GM13977 (cell line): ENCODE measurements around the gene TXNDC11.

Source experiments
- DNase-seq: peaks from one replicate; pipeline ENCODE4 v3.0.0; 2012; ENCODE audit warnings: low spot score
- in situ Hi-C: fragments of 300-500 bp; cut with MboI; formaldehyde crosslinking; loops from one replicate; pipeline ENCODE4 v1.12.0; 2022; ENCODE audit warnings: low sequenced_read_pairs, low pct_unique_long_range_greater_than_20kb, mixed read lengths, inconsistent platforms; ENCODE audit not compliant: unreplicated experiment
- TF ChIP-seq, protein P1 (sequence below): IDR thresholded peaks from 2 replicates; pipeline ENCODE4 v1.5.1; 2012; ENCODE audit warnings: mild to moderate bottlenecking, control low read depth; ENCODE audit not compliant: insufficient read depth; ENCODE audit errors: extremely low read depth, missing control alignments

TXNDC11 gene

DNA sequence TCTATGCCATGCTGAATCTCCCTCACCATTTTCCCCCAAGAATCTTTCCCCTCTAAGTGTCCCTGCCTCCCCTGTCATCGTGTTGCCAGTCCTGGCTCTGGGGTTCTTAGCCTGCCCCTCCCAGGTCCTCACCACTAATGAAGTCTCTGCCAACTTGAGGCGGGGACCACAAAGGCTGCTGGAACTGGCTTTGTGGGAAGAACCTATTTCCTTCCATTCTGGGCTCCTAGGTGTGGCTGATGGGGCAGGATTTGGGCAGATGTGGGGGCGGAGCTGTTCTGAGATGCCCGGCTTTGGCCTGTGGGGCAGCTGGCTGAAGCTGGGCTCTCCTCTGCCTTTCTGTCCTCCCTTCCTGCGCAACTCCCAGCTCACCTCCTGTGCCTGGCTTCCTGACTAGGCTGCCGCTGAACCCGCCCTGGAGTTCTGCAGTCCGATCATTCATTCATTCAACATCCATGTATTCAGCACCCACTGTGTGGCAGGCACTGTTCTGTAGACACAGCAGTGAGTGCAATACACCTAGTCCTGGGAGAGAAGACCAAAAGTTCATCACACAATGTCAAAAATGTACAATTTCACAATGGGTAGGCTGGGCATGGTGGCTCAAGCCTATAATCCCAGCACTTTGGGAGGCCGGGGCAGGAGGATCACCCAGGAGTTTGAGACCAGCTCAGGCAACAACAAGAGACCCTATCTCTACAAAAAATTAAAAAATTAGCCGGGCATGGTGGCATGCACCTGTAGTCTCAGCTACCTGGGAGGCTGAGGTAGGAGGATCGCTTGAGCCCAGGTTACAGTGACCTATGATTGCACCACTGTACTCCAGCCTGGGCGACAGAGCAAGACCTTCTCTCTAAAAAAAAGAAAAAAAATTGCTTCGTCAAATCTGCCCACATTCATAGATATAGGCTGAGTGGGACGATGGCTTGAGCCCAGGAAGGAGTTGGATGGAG, 76.3 kb downstream of the TXNDC11 start:
- in situ Hi-C loops, result no loop called here
- TF ChIP-seq, protein P1, sequence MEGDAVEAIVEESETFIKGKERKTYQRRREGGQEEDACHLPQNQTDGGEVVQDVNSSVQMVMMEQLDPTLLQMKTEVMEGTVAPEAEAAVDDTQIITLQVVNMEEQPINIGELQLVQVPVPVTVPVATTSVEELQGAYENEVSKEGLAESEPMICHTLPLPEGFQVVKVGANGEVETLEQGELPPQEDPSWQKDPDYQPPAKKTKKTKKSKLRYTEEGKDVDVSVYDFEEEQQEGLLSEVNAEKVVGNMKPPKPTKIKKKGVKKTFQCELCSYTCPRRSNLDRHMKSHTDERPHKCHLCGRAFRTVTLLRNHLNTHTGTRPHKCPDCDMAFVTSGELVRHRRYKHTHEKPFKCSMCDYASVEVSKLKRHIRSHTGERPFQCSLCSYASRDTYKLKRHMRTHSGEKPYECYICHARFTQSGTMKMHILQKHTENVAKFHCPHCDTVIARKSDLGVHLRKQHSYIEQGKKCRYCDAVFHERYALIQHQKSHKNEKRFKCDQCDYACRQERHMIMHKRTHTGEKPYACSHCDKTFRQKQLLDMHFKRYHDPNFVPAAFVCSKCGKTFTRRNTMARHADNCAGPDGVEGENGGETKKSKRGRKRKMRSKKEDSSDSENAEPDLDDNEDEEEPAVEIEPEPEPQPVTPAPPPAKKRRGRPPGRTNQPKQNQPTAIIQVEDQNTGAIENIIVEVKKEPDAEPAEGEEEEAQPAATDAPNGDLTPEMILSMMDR, result no peak
- no peak for DNase-seq

DNA sequence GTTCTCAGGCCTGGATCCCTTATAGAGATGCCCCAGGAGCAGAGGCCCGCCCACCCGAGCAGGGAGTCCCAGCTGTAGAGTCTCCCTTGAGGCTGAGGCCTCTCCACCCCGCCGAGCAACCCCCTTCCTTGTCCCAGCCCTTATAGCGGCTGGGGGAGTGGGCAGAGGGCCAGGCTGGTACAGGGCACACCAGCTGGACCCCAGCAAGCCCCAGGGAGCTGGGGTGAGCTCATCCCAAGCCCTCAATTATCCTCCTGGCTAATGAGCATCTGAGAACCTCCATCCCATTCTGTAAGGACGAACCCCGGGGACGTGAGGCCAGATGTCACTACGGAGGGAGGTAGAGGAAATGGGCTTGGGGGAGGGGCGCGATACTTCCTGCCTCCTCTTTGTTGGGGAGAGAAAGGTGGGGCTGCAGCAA, 77.6 kb downstream of the TXNDC11 start:
- in situ Hi-C loops, result no loop called here
- no peak for DNase-seq
- TF ChIP-seq, protein P1, result no peak

DNA sequence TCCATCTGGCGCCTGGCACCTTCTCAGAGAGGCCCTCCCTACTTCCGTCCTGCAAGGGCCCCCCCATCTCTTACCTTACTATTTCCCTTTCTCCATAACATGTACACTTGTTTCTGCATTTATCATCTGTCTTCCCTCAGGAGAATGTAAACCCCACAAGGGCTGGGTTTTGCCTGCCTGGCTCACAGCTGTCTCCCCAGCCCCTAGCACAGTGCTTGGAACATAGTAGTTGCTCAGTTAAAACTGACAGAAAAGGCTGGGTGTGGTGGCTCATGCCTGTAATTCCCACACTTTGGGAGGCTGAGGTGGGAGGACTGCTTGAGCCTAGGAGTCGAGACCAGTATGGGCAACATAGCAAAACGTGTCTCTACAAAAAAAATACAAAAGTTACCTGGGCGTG, 80.1 kb downstream of the TXNDC11 start:
- TF ChIP-seq, protein P1, result no peak
- DNase-seq, result no peak
- in situ Hi-C loops, result no loop called here

DNA sequence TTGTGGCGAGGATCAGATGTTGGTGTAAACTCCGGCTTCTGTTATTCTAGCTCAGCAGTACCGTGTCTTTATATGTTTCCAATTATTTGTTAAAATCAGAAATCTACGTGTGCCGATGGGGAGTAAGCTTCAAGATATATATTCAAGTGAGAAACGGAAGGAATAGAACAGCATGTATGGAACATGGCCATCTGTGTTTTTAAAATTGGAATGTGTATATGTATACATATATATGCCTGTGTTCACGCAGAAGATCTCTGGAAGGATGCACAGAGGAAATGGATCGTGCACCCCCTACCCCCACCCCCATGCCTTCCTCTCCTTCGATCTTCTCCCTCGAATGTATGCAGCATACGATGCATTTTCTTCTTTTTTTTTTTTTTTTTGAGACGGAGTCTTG, 82.1 kb downstream of the TXNDC11 start:
- TF ChIP-seq, protein P1, result no peak
- no peak for DNase-seq
- in situ Hi-C loops, result no loop called here

DNA sequence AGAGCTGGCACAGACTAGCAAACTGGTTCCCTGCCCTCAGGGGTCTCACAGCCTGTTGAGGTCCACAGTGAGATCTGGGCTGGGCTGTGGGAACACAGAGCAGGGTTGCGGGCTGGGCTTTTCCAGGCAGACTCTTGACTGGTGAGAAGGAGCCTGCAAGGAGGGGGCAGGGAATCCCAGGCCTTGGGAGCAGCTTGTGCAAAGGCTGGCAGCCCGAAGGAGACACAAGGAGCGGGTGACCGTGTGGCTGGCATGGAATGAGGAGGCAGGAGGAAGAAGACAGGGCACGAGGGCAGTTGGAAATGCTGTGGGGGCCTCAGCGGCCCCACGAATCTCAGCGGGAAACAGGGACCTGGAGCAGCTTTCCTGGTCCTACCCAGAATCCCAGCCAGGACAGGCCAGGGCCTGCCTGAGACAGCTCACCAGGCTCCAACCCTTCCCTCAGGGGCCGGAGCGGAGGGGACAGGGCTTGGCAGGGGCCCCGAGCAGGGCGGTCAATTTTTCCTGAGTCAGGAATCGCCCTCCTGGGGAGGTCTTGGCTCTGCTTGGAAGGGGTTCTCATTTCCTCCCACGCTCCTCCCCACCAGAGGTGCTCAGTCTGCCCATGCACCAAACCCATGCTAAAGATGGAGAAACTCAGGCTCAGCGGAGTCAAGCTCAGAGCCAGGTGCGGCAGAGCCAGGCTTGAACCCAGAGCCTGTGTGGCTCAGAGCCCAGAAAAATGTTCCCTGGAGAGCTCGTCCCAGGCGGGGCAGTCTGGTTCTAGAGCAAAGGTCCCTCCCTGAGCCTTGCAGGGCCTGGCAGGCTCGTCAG, 83.6 kb downstream of the TXNDC11 start:
- DNase-seq, result no peak
- in situ Hi-C loops, result loop anchor here (10.0 kb wide), 1 partner anchor 156 kb away; no protein-coding TSS in a partner anchor
- TF ChIP-seq, protein P1, result no peak

DNA sequence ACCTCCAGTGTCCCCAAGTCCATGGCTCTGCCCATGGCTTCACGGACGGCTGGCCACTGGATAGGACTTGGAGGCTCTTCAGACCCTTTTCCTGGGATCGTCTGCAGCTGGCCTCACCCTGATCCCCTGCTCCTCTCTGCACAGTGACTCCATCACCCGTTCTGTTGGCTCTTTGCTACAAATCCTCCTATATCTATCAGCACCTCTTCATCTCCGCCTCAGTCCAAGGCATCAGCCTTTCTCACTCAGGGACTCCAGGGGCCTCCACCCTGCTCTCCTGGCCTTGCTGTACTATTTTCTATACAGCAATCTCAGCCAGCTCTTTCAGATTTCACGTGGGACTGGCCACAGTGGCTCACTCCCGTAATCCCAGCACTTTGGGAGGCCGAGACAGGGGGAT, 85.1 kb downstream of the TXNDC11 start:
- no peak for DNase-seq
- TF ChIP-seq, protein P1, result no peak
- in situ Hi-C loops, result loop anchor here (10.0 kb wide), 1 partner anchor 157 kb away; no protein-coding TSS in a partner anchor
